Measurements from ENCODE around the gene ITK.
"Not testable (repeated sequence)": the region's sequence is repeated elsewhere in the genome, so short reads cannot be mapped to it uniquely, and the experiment has no call there.

The ITK gene

DNA sequence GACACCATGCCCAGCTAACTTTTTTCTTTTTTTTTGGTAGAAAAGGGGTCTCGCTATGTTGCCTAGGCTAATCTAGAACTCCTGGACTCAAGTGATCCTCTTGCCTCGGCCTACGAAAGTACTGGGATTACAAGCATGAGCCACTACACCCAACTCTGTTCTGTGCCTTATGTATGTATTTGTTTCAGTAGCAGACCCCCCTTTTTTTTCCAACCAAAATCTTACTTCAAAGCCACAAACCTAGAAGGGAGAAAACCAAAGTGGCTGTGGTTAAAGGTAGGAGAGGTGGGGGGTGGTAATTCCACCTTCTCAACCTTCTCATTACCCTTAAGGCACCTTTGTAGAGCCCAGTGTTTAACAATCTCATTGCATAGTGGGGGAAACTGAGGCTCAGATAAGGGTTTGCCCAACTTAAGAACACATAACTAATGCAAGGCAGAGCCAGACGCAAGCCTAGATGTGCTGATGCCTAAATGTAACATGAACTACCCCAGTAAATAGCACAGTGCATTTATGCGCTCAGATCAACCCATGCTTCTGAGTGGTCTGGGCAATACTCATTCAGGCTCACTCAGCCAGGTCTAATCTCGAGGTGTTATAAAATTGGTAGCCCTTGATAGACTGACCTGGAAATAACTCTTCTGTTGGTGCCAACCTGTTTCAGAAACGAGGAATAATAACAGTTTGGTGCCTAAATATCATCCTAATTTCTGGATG, 33.0 kb downstream of the ITK start:
- DNase-seq = no peak

DNA sequence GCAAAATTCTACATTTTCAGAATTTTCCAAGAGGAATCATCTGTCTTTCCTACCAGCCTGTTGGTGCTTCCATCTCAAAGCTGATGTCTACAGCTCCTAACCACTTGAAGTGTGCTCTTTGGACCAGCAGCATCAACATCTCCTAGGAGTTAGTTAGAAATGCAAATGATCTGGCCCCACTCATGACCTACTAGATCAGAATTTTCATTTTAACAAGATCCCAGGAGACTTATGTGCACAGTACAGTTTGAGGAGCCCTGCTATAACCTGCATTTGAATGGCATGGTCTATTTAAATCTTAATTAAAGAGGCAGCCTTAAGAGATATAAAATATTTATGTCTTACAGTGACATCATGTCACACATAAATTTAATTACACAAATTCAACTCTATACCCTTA, 33.8 kb downstream of the ITK start:
- no peak for DNase-seq

DNA sequence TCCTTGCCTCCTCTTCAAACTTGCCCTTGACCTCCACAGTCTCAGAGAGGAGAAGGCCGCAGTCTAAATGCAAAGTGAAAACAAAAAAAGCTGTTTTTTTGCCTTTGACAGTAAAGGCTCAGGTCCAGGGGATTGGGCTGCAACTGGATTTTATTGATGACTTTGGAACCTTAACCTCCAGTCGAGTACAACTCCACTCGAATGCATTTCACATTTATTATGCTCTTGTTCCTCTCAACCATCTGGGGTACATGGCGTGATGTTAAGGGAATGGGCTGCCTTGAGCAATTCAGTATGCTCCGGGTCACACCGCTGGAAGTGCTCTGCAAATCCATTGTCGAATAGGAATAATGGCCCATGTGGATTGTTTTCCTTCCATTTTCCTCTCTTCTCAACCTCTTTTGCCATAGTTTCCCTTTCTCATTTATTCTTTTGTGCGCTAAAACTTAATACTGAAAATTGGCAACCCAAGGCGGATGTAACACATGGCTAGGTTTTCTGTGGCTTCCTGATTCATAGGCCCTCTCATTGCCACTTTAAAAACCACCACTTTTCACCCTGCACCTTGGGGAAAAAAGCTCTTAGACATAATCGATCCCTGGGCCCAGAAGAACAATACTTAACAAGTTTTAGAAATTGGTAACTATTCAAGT, 34.3 kb downstream of the ITK start:
- no peak for DNase-seq

DNA sequence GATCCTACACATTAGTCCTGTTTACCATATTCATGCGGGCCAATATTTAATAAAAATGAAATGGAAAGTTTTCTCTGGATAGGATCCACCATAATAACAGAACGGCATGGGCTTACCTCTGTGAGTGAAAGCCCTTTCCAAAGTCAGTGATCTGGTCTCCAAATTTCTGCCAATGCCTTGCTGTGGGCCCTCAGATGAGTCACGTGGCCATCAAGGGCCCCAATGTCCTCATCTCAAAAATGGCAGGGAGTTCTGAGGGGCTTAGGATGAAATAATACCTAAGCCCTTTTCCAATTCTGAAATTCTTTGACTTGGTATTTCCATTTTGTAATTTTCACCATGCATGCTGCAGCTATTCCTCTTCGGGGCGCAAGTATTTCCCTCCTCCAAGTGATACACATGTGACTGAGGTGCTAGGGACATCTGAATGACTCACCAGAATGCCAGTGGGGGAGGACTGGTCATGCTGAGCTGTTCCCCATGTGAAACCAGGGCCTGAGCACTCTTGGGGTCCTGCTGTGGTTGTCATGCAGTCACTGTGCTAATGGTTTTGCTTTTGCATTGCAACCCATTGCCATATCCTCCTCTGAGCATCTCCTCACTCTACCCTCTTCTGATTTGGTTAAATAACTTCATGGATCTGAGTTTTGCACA, 35.0 kb downstream of the ITK start:
- no peak for DNase-seq

DNA sequence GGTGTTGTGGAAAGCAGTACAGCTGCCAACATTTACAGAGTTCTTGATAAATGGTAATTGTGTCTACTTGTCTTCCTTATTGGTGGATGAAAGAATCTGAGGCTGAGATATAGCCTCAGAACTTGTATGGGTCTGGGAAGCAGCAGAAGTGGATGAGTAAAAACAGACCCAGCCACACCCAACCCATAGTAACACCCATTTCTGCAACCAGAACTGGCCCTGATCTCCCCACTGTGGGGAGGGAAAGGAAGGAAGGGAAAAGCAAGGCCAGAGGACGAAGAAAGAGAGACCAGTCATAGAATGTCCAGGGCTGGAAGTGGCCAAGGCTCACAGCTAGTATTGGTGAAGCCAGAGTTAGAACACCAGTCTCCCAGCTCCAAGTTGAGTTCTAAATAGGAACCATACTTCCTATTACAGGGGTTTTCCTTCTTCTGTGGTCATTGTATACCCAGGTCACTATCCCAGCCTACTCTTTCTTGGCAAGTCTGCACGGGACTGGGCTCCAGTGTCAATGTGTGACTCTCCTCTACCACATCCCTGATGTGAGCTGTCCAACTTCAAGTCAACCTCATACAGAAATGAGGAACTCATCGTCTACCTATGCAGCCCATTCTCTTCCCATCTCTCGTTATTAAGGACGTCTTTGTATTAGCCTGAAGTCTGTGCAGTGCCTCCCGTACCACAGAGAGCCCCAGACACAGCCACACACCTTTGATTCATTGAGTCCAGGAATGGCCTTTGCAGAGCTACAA, 35.9 kb downstream of the ITK start:
- DNase-seq = no peak

DNA sequence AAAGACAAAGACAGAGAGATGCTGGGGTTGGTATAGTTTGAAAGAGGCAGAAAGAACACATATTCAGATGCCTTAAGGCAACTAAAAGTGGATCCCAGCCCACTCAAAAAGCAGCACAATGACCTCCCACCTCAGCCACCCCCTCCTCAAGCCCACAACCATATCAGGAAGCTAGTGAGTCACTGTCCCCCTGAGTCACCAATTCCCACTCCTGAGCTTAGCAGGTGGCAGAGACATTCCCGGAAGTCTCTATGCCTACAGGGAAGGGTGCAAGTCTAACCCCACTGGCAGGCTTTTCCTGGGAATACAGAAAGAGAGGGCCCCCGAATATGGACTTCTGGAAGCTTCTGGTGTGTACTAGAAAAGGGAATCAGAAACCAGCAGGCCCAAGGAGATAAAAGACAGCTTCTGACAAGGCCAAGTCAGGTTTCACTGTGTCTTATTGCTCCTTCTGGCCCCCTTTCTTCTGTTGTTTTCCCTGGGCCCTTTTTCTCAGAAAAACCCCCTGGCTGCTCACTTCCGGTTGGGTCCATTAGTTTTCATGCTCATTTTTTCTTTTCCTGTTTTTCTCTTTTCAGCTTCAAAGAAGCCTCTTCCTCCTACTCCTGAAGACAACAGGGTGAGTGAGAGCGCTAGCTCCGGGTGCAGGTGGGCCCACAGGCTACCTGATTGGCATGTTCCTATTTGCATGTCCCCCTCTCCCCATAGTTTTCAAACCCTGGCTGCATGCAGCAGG, 36.8 kb downstream of the ITK start:
- no peak for DNase-seq

DNA sequence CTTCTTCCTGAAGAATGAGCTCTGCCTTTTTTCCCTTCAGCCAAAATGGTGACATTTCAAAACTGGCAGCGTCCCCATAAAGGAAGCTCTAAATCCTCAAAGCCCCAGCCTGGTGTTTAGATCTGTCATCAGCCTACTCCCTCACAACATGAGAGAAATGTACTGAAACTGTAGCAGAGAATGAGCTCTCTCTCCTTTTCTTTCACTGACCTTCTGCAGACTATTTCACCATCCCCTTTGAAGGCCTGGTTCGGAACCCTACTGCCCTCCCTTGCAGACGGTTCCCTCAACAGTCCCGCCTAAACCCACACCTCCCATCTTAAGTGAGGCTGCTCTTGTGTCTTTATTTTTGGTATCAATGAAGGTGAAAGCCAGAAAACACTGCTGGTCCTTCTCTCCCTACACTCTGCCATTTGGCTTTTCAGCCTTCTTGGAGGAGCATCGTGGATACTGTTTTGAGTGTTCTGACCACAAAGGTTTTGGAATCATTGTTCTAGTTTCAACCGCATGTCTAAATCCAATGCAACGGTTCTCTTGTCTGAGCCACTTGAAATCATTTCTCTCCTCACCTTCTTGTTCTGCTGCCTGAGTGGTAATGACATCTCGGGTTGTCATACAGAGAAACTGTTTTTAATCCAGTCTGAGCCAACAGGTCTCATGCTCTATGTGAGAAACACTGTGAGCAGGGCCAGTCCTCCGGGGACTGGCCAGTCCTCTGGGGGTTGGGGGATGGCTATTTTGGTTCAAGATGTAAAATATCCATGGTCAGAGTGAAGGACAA, 39.0 kb downstream of the ITK start:
- DNase-seq = no peak

DNA sequence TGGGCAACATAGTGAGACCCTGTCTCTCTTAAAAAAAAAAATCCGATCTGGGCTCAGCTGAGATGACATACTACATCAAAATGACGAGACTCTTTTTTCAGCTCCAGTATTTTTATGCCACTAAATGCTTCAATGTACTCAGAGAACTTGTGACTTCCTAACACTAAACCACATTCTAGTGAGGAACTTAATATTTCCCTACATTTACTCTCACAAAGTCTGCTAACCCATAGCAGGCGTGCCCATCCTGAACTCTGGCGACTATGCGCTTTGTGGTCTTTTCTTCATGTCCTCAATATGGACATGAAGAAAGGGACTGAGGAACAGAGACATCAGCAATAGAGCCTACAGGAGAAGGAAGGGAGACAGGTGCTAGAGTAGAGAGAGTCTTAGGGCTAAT, 41.3 kb downstream of the ITK start:
- no peak for DNase-seq

DNA sequence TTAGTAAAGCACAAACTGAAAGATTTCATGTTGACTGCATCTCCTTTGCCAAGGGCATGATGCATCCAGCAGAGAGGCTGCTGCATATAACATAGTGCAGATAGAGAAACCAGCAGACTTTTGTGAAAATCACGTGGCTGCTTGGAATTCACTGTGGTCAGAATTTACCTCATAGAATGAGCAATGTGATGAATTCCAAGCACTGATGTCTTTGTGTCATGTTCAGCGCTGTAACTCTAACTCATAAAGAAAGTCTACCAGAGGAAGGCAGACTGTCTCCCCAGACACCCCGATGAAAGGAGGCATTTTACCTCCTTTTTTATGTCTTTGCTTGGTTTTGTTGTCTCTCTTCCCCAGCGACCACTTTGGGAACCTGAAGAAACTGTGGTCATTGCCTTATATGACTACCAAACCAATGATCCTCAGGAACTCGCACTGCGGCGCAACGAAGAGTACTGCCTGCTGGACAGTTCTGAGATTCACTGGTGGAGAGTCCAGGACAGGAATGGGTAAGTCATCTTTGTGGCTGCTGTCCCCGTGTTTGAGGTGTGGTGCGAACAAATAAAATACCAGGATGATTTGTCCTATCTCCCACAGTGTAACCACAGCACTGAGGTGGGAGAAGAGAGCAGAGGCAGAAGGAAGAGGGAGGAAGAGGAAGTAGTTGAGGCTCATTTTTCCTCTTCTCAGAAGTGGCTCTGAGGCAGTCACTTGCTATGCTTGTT, 42.0 kb downstream of the ITK start:
- DNase-seq = no peak

DNA sequence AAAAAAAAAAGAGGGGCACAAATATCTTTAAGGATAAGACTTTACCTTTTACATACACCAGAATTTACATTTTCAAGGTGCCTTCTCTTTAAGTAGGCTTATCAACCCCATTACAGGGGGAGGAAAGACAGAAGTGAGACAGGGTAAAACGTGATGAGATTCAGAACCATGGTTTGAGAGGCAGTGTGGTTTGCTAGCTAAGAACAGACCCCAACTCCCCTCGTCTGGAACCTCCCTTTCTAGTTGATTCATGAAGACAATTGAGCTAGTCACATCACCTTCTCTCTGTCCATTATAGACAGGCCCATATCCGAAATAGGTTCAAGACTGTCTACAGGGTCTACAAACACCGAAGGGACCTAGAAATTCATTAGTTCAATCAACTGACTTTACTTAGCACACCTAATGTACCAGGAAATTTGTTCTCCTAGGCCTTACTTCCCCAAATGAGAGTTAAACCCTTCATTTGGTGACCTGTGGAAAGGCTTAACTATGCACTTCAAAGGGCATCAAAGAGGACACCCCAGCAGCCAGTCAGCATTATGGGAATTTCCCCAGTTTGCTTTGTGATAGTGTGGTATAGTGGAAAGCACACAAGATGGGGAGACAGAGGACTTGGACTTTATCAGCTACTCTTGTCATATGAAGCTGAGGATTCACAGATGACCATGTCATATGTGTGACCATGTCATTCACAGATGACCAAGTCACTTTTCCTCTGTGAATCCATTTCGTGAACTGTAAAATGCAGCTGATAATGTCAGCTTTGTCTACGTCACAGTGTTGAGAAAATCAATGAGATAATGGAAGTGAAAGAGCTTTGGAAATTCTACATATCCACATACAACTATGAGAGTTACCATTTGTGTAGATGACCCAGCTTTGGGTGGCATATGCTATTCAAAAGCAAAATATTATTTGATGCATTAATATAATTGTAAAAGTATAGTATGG, 45.1 kb downstream of the ITK start:
- no peak for DNase-seq

DNA sequence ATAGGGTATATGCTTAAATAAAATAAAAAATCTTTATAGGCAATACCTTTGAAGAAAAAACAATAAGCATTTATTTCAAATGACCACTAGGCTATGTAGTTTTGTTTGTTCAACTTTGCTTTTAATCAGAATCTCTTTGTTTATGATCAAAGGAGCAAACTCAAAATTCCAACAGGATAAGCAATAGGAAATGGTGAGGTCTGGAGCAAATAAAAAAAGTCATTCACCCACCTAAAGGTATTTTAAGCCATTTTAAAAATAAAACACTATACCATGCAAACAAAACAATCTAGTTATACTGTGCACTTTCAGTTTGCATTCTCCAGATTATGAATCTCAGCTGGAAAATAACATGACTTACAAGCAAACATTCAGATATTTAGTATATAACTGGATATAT, 50.0 kb downstream of the ITK start:
- DNase-seq = no peak

DNA sequence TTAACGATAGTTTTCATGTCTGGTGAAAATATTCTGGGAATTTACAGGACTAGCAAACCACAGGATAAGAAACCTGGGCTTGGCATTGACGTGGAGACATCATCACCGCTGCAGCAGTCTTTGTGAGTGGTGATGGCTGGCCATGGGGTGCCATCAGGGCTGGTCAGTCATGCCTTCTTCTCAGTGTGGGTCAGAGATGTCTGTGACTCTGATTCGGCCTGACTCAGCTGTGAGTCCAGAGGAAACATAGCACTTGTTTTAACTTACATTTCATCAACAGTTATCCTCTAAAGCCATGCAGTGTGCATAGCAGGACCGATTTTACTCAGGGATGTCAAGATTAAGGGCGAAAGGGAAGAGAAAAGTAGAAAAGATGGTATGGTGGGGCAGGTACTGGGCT, 52.1 kb downstream of the ITK start:
- DNase-seq = no peak

DNA sequence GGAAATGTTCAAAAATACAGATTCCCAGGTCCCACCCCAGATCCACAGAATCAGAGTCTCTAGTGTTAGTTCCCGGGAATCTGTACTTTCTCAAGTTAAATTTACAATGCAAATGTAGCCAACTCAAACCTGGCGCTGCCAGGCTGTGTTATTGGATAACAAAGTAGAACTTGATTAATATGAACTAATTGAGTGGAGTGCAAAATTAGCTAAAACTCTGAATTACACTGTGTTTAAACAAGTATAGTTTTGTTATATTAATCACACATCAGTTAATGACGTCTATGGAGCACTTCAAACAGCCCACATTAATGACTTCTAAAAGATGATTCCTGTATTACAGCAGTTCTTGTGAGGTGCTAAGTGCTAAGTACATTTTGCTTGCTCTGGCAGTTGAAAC, 52.9 kb downstream of the ITK start:
- no peak for DNase-seq

DNA sequence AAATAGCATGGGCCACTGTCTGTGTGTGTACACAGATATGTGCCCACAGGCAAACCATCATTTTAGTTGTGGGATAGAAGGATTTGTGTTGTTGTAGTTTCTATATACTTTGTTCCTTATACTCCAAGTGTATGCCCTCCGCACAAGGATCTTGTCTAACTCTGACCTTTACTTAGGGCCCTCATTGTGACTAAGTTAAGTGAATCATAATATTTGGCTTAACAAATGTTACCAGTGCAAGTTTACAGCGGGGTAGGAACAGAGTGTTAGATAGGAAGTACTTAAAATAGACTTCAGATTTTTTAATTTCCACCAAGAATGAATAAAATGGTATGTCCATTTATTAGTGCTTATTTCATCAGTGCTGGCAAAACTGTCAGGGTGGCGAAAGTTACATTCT, 55.8 kb downstream of the ITK start:
- DNase-seq = no peak

DNA sequence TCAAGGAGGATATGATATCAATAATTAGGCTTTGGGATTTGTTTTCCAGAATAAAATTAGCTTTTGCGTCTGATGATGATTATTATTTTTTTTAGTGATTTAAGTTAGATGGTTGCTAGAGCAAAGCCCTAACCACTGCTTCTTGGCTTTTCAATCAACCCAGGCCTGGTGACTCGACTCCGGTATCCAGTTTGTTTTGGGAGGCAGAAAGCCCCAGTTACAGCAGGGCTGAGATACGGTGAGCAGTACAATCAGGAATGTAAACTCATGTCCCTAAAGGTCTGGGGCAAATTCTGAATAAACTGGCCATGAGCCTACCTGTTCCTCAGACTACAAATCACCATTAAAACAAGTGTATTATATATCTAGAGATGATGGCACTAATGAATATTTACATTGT, 60.8 kb downstream of the ITK start:
- DNase-seq = no peak

DNA sequence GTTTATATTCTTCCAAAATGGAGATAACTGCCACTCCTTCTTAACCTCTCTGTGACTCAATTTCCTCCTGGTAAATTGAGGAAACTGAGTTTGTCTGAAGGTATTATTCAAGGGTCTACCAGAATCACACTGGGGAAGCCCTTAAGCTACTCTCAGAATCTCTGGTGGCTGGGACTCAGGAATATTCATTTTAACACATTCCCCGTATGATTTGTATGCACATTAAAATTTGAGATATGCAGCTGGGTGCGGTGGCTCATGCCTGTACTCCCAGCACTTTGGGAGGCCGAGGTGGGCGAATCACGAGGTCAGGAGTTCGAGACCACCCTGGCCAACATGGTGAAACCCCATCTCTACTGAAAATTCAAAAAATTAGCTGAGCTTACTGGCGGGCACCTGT, 64.1 kb downstream of the ITK start:
- DNase-seq = not testable (repeated sequence)

DNA sequence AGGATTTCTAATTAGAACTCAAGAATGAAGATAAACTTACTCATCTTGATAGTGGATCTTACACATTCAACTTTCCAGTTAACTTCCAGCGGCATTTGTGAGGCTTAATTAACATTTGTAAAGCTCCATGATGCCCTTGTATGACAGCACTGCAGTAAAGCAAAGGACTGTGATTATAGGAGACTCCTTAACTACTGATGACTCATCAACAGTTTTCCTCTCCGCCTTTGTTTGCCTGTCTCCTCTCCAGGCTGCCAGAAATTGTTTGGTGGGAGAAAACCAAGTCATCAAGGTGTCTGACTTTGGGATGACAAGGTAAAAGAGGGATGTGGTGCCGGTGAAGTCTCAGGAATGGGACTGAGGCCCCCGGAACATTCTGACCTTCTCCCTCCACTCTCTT, 64.8 kb downstream of the ITK start:
- DNase-seq = no peak

DNA sequence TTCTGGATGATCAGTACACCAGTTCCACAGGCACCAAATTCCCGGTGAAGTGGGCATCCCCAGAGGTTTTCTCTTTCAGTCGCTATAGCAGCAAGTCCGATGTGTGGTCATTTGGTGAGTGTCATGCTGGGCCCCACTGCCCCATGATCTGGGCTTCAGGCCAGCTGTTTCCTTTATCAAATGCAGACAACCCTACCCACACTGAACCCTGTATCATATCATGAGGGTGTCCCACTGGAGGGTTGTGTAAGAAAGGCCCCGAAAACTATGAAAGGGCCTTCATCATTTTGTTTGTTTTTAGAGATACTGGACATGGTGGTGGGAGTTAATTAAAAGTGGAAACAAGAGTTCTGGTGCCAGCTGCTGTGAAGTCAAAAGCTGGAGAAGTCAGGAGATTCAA, 65.2 kb downstream of the ITK start:
- DNase-seq = no peak

DNA sequence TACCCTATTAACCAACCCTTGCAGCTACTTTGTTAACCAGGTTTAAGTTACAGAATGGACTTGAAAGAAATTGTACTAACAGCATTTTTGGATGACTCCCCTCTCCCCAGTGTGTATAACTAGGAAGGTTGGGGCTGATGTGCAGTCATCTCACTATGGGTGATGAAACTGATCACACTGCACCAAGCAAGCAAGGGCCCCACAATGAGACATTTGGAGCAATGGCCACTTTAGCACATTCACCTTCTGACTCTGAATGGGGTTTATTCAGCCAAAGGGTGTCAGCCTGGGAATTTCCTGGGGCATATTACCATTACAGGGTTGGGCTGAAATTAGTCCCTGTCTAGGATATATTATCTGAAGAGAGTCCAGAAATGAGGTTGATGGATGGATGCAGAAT, 66.6 kb downstream of the ITK start:
- DNase-seq = no peak
